ENCODE data around the gene ZNF84.

The ZNF84 gene

GRCh38 chr12:133037207-133038005 is at the start of gene ZNF84:
Gene ZNF84, plus strand, starts transcription at chr12:133037509. Its CDS starts 3,959 bp downstream, at chr12:133041468.
- no peak for TF ChIP-seq CTCF (IDR thresholded peaks at IDR 0.05; ENCODE audit: low read depth, low read length)
- H3K4me3 ChIP-seq (replicated peaks in 1 of 2; ENCODE audit: low read depth in 2 of 2, low read length in 2 of 2): peak within 1 kb of the TSS; percentile 60 to 73
- DNase-seq (ENCODE audit: low read depth in 2 of 2): peak; percentile 99

GRCh38 chr12:132998741-132999140 is 38.6 kb upstream of the ZNF84 start:
- TF ChIP-seq CTCF (IDR thresholded peaks at IDR 0.05; ENCODE audit: low read depth, low read length): no peak
- no peak for DNase-seq (ENCODE audit: low read depth in 2 of 2)
- no peak overlapping the region for H3K4me3 ChIP-seq (replicated peaks in 1 of 2; ENCODE audit: low read depth in 2 of 2, low read length in 2 of 2)

- TF ChIP-seq CTCF (IDR thresholded peaks at IDR 0.05; ENCODE audit: low read depth, low read length): no peak
- H3K4me3 ChIP-seq (replicated peaks in 1 of 2; ENCODE audit: low read depth in 2 of 2, low read length in 2 of 2): no peak overlapping the region
- DNase-seq (ENCODE audit: low read depth in 2 of 2): peak in 1 of 2 donors; percentile 7
Observed at GRCh38 chr12:133010657-133011297, 26.5 kb upstream of the ZNF84 start.

GRCh38 chr12:133023566-133023965 is 13.7 kb upstream of the ZNF84 start:
- TF ChIP-seq CTCF (IDR thresholded peaks at IDR 0.05; ENCODE audit: low read depth, low read length): no peak
- no peak overlapping the region for H3K4me3 ChIP-seq (replicated peaks in 1 of 2; ENCODE audit: low read depth in 2 of 2, low read length in 2 of 2)
- peak in 1 of 2 donors; percentile 35 for DNase-seq (ENCODE audit: low read depth in 2 of 2)

- no peak overlapping the region for H3K4me3 ChIP-seq (replicated peaks in 1 of 2; ENCODE audit: low read depth in 2 of 2, low read length in 2 of 2)
- no peak for DNase-seq (ENCODE audit: low read depth in 2 of 2)
- no peak for TF ChIP-seq CTCF (IDR thresholded peaks at IDR 0.05; ENCODE audit: low read depth, low read length)
Observed at GRCh38 chr12:133026996-133027395, 10.3 kb upstream of the ZNF84 start.

GRCh38 chr12:133038118-133038709 is 905 bp downstream of the ZNF84 start:
- DNase-seq (ENCODE audit: low read depth in 2 of 2): no peak
- no peak for TF ChIP-seq CTCF (IDR thresholded peaks at IDR 0.05; ENCODE audit: low read depth, low read length)
- peak overlapping the region; percentile 60 to 73 for H3K4me3 ChIP-seq (replicated peaks in 1 of 2; ENCODE audit: low read depth in 2 of 2, low read length in 2 of 2)

All from cardiac fibroblast (primary cell).